HepG2 (cell line): ENCODE measurements around the gene TBC1D5.

Source experiments
- CBX1 ChIP-seq: IDR thresholded peaks from one replicate; pipeline ENCODE4 v1.6.1; 2016; ENCODE audit warnings: antibody characterized with exemption, low read depth
- CTCF ChIP-seq: sonication (generic); formaldehyde crosslinking; IDR thresholded peaks from 2 replicates; pipeline ENCODE4 v1.5.0; 2020; ENCODE audit warnings: mild to moderate bottlenecking, missing genetic modification reagents, moderate library complexity
- EP300 ChIP-seq, 3 experiments: sonication (generic) in 1 of 3; formaldehyde crosslinking in 1 of 3; IDR thresholded peaks; 2 replicates each; pipeline versions ENCODE4 v1.5.1 to v1.6.1; 2011 to 2020; ENCODE audit warnings: low read depth in 2 of 3, low read length in 2 of 3, borderline replicate concordance in 1 of 3, improper control_type of control experiment in 1 of 3, mild to moderate bottlenecking in 1 of 3, missing genetic modification reagents in 1 of 3, moderate library complexity in 1 of 3
- GMEB2 ChIP-seq: IDR thresholded peaks from 2 replicates; pipeline ENCODE4 v1.6.1; 2016; ENCODE audit warnings: missing biosample characterization, missing genetic modification reagents, low read depth
- HINFP ChIP-seq: sonication (generic); formaldehyde crosslinking; IDR thresholded peaks from 2 replicates; pipeline ENCODE4 v1.4.0; 2020; ENCODE audit warnings: low read depth, mild to moderate bottlenecking, missing genetic modification reagents
- JUN ChIP-seq: sonication (generic); formaldehyde crosslinking; IDR thresholded peaks from 2 replicates; pipeline ENCODE4 v1.4.0; 2020; ENCODE audit warnings: mild to moderate bottlenecking, missing genetic modification reagents
- RAD21 ChIP-seq: fragments of 450-650 bp; formaldehyde crosslinking; IDR thresholded peaks from 2 replicates; pipeline ENCODE4 v1.5.0; 2020; ENCODE audit warnings: mild to moderate bottlenecking
- RFX5 ChIP-seq: IDR thresholded peaks from 2 replicates; pipeline ENCODE4 v1.6.1; 2011; ENCODE audit warnings: low read depth, low read length, improper control_type of control experiment
- TCF7L2 ChIP-seq: IDR thresholded peaks from 2 replicates; pipeline ENCODE4 v1.6.1; 2011; ENCODE audit warnings: mild to moderate bottlenecking, low read depth, low read length, moderate library complexity
- ZSCAN30 ChIP-seq: sonication (generic); formaldehyde crosslinking; IDR thresholded peaks from 2 replicates; pipeline ENCODE4 v1.5.0; 2020; ENCODE audit warnings: mild to moderate bottlenecking, missing genetic modification reagents
- TF ChIP-seq, protein P1 (sequence below): sonication (generic); formaldehyde crosslinking; IDR thresholded peaks from 2 replicates; pipeline ENCODE4 v1.5.1; 2020; ENCODE audit warnings: mild to moderate bottlenecking, moderate library complexity, missing genetic modification reagents

DNA sequence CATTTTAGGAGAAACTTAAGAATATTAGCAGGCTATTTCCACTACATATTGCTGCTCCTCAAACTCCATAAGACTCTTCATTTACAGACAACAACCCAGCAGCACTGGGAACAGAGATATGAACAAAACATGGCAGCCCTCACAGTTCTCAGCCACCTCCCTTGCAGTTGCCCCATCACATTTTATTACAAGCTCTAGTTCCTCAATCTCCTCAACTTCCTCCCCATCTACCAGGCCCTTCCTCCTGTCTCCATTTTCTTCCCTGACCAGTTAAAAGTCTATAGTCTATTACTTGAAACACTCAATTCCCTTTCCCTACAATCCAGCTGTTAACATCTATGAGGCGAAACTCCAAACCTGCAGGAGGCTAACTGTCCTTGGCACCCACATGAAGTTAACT is 412.5 kb downstream of the TBC1D5 start:
- no peak for TF ChIP-seq JUN
- TF ChIP-seq RAD21 (CRISPR knock-in tag), result no peak
- no peak for TF ChIP-seq CBX1
- TF ChIP-seq TCF7L2, result no peak
- TF ChIP-seq, protein P1, sequence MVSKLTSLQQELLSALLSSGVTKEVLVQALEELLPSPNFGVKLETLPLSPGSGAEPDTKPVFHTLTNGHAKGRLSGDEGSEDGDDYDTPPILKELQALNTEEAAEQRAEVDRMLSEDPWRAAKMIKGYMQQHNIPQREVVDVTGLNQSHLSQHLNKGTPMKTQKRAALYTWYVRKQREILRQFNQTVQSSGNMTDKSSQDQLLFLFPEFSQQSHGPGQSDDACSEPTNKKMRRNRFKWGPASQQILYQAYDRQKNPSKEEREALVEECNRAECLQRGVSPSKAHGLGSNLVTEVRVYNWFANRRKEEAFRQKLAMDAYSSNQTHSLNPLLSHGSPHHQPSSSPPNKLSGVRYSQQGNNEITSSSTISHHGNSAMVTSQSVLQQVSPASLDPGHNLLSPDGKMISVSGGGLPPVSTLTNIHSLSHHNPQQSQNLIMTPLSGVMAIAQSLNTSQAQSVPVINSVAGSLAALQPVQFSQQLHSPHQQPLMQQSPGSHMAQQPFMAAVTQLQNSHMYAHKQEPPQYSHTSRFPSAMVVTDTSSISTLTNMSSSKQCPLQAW (CRISPR knock-in tag), result no peak
- no peak for TF ChIP-seq HINFP (CRISPR knock-in tag)
- TF ChIP-seq ZSCAN30 (CRISPR knock-in tag), result no peak
- TF ChIP-seq EP300 (IDR thresholded peaks at IDR 0.05; ENCODE audit: low read depth in 2 of 2, low read length in 2 of 2), result no peak
- TF ChIP-seq EP300 (CRISPR knock-in tag; IDR thresholded peaks at IDR 0.05; ENCODE audit: borderline replicate concordance), result no peak
- TF ChIP-seq CTCF, result no peak
- no peak for TF ChIP-seq RFX5
- no peak for TF ChIP-seq GMEB2 (CRISPR knock-in tag)
